Left ventricle myocardium superior (tissue), 1 donor: ENCODE data around the gene ADCY5. TPM values are rescaled to one million over a fixed set of nuclear protein-coding genes. Genes with fewer than 3 reads are reported as not detected.
A peak's percentile ranks its signal among the peaks of the same experiment; 100 is the strongest.

Experiments
- ATAC-seq: fragments of 200-7000 bp; cut with Tn5 transposase; one replicate; pipeline ENCODE4 v1.9.1; 2020; ENCODE audit warnings: mild to moderate bottlenecking, moderate library complexity
- DNase-seq: peaks from one replicate; pipeline ENCODE4 v3.0.0-alpha.2; 2020
- intact Hi-C: fragments of 100-400 bp; cut with micrococcal nuclease; formaldehyde crosslinking; loops from one replicate; pipeline ENCODE4 v1.11.0; 2022
- total RNA-seq: library from RNA; stranded (reverse); fragmentation: NEBNext Ultra II Directional; extraction: Animal tissue kit (Norgen Biotek cat#: 25700); gene quantifications from one replicate; pipeline ENCODE4 v1.2.1, GENCODE V29; 2021
- donor health status: DM: no; HTN: yes; CAD: no; lungs with severe emphysema.

The ADCY5 gene
- total RNA-seq, 1 donor from 2014 or later: 273 TPM

GRCh38 chr3:123467046-123467445 lies 18.2 kb upstream of the ADCY5 start:
- ATAC-seq: no peak
- DNase-seq: no peak
- intact Hi-C loops: no loop called here

DNA sequence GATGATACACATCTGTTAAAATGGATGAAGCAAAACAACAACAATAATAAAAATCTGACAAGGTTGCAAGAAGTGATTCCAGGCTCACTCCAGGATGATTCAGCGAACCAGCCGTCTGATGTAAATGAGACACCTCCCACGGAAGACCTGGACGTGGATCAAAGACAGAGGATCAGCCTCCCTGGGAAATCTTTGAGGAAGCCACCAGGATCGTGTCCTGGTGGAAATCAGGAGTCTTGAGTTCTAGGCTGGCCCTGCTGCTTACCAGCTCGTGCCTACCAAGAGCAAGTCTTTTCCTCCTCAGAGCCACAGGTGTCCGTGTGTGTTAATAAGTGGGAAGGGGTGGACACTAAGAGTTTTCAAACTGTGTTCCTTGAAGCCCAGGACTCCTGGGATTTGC lies 15.3 kb upstream of the ADCY5 start:
- intact Hi-C loops: no loop called here
- ATAC-seq (no peak), DNase-seq (no peak)

- ATAC-seq (peak; percentile 34), DNase-seq (no peak)
- intact Hi-C loops: no loop called here
Observed at GRCh38 chr3:123459862-123460261, 11.0 kb upstream of the ADCY5 start.

- no peak for DNase-seq
- no peak for ATAC-seq
- intact Hi-C loops: no loop called here
Observed at GRCh38 chr3:123458255-123458654, 9.4 kb upstream of the ADCY5 start.

GRCh38 chr3:123457841-123458240 lies 9.0 kb upstream of the ADCY5 start:
- ATAC-seq: no peak
- intact Hi-C loops: no loop called here
- no peak for DNase-seq

- intact Hi-C loops: no loop called here
- ATAC-seq (no peak), DNase-seq (no peak)
Observed at GRCh38 chr3:123453675-123454074, 4.8 kb upstream of the ADCY5 start.

- no peak for DNase-seq
- intact Hi-C loops: no loop called here
- ATAC-seq: no peak
Observed at GRCh38 chr3:123451186-123451585, 2.3 kb upstream of the ADCY5 start.

GRCh38 chr3:123449997-123450604 lies 1.2 kb upstream of the ADCY5 start:
- ATAC-seq (peak; percentile 11), DNase-seq (peak; percentile 67)
- intact Hi-C loops: loop anchor here (10.0 kb wide), 2 partner anchors 75 to 105 kb away; no protein-coding TSS in a partner anchor

- ATAC-seq: peak; percentile 70
- peak; percentile 72 for DNase-seq
- intact Hi-C loops: loop anchor here (10.0 kb wide), 2 partner anchors 75 to 105 kb away; no protein-coding TSS in a partner anchor
Observed at GRCh38 chr3:123449102-123449996, 459 bp upstream of the ADCY5 start.

GRCh38 chr3:123447749-123448517 lies 957 bp downstream of the ADCY5 start:
- DNase-seq (peak; percentile 73), ATAC-seq (peak; percentile 13)
- intact Hi-C loops: loop anchor here (10.0 kb wide), 2 partner anchors 73 to 103 kb away; no protein-coding TSS in a partner anchor

DNA sequence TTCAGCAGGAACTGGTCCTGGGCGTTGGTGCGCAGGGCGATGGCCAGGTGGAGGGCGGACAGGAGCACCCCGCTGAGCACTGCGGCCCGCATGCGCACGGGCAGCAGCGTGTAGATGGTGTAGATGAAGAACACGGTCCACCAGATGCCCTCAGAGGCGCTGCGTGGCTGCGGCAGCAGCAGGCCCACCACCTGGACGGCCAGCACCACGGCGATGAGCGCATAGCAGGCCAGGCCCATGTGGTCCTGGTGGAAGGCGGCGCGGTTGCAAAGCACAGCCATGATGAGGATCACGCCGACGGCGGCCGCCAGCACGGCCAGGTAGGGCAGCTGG lies 1.5 kb downstream of the ADCY5 start:
- DNase-seq (peak; percentile 39), ATAC-seq (peak; percentile 1)
- intact Hi-C loops: loop anchor here (10.0 kb wide), 2 partner anchors 73 to 103 kb away; no protein-coding TSS in a partner anchor

DNA sequence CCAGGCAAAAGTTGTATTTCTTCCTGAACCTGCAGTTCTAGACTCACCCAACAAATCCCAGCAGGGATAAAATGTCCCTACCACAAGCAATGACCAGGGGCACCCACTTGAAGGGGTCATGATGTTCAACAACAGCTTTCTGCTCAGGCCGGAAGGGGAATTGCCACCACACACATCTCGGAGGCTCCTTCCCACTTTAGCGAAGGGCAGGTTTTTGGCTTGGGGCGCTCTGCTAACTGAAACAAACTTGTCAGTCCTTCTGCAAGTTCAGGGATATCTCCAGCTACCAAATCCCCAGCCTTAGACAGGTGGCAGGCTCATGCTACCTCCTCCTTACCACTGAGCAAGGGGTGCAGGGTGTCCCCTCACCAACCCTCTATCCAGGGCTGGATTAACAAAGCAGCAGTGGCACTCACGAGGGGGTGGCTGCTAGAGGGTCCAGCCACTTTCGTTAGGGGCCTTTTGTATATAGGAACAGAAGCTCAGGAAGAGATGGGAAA lies 2.2 kb downstream of the ADCY5 start:
- DNase-seq (no peak), ATAC-seq (no peak)
- intact Hi-C loops: loop anchor here (10.0 kb wide), 2 partner anchors 72 to 102 kb away; no protein-coding TSS in a partner anchor

- DNase-seq (no peak), ATAC-seq (no peak)
- intact Hi-C loops: loop anchor here (10.0 kb wide), 2 partner anchors 71 to 101 kb away; no protein-coding TSS in a partner anchor
Observed at GRCh38 chr3:123446210-123446609, 2.7 kb downstream of the ADCY5 start.

DNA sequence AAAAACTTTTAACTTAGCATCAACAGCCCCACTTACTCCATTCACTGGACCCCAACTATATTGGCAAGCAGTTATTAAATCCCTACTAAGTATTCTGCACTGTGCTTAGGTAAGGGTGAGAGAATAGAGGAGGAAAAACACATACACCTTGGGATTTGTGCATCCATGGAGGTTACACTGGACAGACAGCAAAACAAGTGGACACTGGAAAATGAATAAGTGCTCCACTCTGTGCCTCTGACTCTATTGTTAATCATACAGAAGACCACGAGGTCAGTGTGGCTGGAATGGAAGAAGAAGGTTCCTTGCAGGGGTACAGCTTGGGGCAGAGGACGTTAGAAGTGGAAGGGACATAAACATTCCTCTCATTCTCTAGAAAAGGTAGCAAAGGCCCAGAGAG lies 3.2 kb downstream of the ADCY5 start:
- intact Hi-C loops: loop anchor here (10.0 kb wide), 2 partner anchors 71 to 101 kb away; no protein-coding TSS in a partner anchor

DNA sequence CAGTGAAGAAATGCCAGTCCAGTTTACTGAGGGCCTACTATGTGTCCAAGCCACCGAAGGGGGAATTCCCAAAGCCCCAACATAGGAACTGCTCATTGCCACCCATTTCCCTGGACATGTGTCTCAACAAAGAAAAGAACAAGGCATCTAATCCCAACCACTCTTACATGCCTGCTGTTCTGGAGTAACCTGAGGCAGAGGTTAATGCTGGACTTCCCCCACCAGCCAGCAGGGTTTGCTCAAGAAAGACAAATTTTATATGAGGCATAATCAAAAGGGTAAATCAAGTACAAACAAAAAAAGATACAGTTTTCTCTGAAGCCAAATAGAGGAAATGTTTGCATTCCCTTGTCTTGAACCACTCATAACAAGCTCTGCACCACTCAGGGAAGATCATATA lies 4.1 kb downstream of the ADCY5 start:
- DNase-seq (no peak), ATAC-seq (no peak)
- intact Hi-C loops: loop anchor here (10.0 kb wide), 2 partner anchors 70 to 100 kb away; no protein-coding TSS in a partner anchor

More for the DNA sequence above, 3.2 kb downstream of the ADCY5 start:
- ATAC-seq: no peak
- DNase-seq: no peak

- peak; percentile 47 for ATAC-seq
- no peak for DNase-seq
- intact Hi-C loops: loop anchor here (10.0 kb wide), 2 partner anchors 69 to 99 kb away; no protein-coding TSS in a partner anchor
Observed at GRCh38 chr3:123444023-123444422, 4.9 kb downstream of the ADCY5 start.

GRCh38 chr3:123442908-123443307 lies 6.0 kb downstream of the ADCY5 start:
- intact Hi-C loops: loop anchor here (10.0 kb wide), 2 partner anchors 68 to 98 kb away; no protein-coding TSS in a partner anchor
- peak; percentile 46 for DNase-seq
- peak; percentile 54 for ATAC-seq

DNA sequence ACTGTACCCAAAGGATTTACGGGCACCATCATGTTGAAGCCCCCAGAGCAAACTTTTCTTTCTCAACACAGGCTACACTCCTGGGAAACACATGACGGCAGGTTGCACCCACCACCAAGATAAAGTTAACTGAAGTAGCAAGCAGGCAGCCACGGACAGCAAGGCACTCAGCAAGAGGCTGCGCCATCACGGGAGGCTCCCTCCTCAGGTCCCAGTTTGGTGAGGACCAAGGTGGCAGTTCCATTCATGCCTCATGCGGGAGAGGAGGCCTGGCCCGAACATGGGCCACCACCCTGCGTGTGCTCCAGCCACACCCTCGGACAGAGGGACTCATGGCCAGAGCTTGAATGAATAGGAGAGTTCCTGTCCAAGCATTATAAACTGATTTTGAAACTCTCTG lies 6.8 kb downstream of the ADCY5 start:
- DNase-seq: no peak
- ATAC-seq: no peak
- intact Hi-C loops: loop anchor here (10.0 kb wide), 2 partner anchors 67 to 97 kb away; no protein-coding TSS in a partner anchor
